Measurements from ENCODE around the gene MAGI2. TPM values are rescaled to one million over a fixed set of nuclear protein-coding genes. Genes with fewer than 3 reads are reported as not detected.

The MAGI2 gene
- total and polyA plus RNA-seq, 2 experiments from 2014 or later, result 10.4 to 26.4 TPM

DNA sequence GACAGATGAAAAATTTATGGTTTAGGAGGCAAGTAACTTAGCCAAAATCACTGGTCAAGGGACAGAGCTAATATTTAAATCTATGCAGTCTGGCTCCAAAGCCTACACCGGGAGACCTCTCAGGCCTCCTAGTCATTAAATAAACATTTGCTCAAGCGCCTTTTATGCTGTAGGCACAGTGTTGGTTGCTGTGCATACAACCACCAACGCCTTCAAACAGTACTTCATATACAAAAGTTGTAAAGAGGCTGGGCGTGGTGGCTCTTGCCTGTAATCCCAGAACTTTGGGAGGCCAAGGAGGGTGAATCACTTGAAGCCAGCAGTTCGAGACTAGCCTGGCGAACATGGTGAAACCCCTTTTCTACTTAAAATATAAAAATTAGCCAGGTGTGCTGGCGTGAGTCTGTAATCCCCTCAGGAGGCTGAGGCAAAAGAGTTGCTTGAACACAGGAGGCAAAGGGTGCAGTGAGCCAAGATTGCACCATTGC is 159.8 kb downstream of the MAGI2 start:
- no peak overlapping the region for H3K4me2 ChIP-seq
- H3K36me3 ChIP-seq (ENCODE audit: insufficient read depth), result no peaks in the 10 kb centered on the region
- no peak overlapping the region for H3K27ac ChIP-seq (ENCODE audit: low read depth)
- Mint-ChIP-seq H3K4me1 (no peaks in the 10 kb centered on the region), H3K4me3 (no peak overlapping the region), H3K36me3 (ENCODE audit: low read depth) (no peaks in the 10 kb centered on the region), H3K27me3 (ENCODE audit: insufficient read depth, low read depth, poor library complexity) (no peaks in the 10 kb centered on the region), H3K9me3 (no peaks in the 10 kb centered on the region), H3K27ac (no peak overlapping the region)
- no peaks in the 10 kb centered on the region for H3K79me2 ChIP-seq (replicated peaks; ENCODE audit: insufficient read depth)
- H3K4me3 ChIP-seq, result no peak overlapping the region
- H3K4me1 ChIP-seq (ENCODE audit: insufficient read depth), result no peaks in the 10 kb centered on the region
- ATAC-seq, result no peak
- H2AFZ ChIP-seq, result peak overlapping the region; percentile 73
- H4K20me1 ChIP-seq (replicated peaks; ENCODE audit: insufficient read depth), result no peaks in the 10 kb centered on the region
- H3K9me2 ChIP-seq (ENCODE audit: insufficient read depth), result no peaks in the 10 kb centered on the region
- no peak for DNase-seq (ENCODE audit: low spot score)
- no peaks in the 10 kb centered on the region for H3F3A ChIP-seq (replicated peaks; ENCODE audit: low read depth)
- H3K27me3 ChIP-seq (ENCODE audit: insufficient read depth), result no peaks in the 10 kb centered on the region
- TF ChIP-seq ZNF331 (CRISPR knock-in tag; IDR thresholded peaks at IDR 0.05; ENCODE audit: low read depth) (no peak), ZNF114 (CRISPR knock-in tag; IDR thresholded peaks at IDR 0.05) (no peak), ETS1 (IDR thresholded peaks at IDR 0.05) (no peak), JUNB (IDR thresholded peaks at IDR 0.05; ENCODE audit: unreplicated experiment) (no peak), EZH2 (IDR thresholded peaks at IDR 0.05; ENCODE audit: low read depth, unreplicated experiment) (no peak), CREB1 (CRISPR knock-in tag; IDR thresholded peaks at IDR 0.05; ENCODE audit: low read depth) (no peak), STAT1 (IDR thresholded peaks at IDR 0.05; ENCODE audit: unreplicated experiment) (no peak), NANOG (IDR thresholded peaks at IDR 0.05; ENCODE audit: borderline replicate concordance) (no peak), POLR2AphosphoS5 (IDR thresholded peaks at IDR 0.05; ENCODE audit: low read depth) (no peak), CTCF (conservative IDR thresholded peaks at IDR 0.05; ENCODE audit: low read depth in 2 of 2) (no peak), EZH2phosphoT487 (IDR thresholded peaks at IDR 0.05; ENCODE audit: unreplicated experiment) (no peak)
- TF ChIP-seq, protein P1, sequence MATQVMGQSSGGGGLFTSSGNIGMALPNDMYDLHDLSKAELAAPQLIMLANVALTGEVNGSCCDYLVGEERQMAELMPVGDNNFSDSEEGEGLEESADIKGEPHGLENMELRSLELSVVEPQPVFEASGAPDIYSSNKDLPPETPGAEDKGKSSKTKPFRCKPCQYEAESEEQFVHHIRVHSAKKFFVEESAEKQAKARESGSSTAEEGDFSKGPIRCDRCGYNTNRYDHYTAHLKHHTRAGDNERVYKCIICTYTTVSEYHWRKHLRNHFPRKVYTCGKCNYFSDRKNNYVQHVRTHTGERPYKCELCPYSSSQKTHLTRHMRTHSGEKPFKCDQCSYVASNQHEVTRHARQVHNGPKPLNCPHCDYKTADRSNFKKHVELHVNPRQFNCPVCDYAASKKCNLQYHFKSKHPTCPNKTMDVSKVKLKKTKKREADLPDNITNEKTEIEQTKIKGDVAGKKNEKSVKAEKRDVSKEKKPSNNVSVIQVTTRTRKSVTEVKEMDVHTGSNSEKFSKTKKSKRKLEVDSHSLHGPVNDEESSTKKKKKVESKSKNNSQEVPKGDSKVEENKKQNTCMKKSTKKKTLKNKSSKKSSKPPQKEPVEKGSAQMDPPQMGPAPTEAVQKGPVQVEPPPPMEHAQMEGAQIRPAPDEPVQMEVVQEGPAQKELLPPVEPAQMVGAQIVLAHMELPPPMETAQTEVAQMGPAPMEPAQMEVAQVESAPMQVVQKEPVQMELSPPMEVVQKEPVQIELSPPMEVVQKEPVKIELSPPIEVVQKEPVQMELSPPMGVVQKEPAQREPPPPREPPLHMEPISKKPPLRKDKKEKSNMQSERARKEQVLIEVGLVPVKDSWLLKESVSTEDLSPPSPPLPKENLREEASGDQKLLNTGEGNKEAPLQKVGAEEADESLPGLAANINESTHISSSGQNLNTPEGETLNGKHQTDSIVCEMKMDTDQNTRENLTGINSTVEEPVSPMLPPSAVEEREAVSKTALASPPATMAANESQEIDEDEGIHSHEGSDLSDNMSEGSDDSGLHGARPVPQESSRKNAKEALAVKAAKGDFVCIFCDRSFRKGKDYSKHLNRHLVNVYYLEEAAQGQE (IDR thresholded peaks at IDR 0.05; ENCODE audit: unreplicated experiment), result no peak
- TF ChIP-seq, protein P2, sequence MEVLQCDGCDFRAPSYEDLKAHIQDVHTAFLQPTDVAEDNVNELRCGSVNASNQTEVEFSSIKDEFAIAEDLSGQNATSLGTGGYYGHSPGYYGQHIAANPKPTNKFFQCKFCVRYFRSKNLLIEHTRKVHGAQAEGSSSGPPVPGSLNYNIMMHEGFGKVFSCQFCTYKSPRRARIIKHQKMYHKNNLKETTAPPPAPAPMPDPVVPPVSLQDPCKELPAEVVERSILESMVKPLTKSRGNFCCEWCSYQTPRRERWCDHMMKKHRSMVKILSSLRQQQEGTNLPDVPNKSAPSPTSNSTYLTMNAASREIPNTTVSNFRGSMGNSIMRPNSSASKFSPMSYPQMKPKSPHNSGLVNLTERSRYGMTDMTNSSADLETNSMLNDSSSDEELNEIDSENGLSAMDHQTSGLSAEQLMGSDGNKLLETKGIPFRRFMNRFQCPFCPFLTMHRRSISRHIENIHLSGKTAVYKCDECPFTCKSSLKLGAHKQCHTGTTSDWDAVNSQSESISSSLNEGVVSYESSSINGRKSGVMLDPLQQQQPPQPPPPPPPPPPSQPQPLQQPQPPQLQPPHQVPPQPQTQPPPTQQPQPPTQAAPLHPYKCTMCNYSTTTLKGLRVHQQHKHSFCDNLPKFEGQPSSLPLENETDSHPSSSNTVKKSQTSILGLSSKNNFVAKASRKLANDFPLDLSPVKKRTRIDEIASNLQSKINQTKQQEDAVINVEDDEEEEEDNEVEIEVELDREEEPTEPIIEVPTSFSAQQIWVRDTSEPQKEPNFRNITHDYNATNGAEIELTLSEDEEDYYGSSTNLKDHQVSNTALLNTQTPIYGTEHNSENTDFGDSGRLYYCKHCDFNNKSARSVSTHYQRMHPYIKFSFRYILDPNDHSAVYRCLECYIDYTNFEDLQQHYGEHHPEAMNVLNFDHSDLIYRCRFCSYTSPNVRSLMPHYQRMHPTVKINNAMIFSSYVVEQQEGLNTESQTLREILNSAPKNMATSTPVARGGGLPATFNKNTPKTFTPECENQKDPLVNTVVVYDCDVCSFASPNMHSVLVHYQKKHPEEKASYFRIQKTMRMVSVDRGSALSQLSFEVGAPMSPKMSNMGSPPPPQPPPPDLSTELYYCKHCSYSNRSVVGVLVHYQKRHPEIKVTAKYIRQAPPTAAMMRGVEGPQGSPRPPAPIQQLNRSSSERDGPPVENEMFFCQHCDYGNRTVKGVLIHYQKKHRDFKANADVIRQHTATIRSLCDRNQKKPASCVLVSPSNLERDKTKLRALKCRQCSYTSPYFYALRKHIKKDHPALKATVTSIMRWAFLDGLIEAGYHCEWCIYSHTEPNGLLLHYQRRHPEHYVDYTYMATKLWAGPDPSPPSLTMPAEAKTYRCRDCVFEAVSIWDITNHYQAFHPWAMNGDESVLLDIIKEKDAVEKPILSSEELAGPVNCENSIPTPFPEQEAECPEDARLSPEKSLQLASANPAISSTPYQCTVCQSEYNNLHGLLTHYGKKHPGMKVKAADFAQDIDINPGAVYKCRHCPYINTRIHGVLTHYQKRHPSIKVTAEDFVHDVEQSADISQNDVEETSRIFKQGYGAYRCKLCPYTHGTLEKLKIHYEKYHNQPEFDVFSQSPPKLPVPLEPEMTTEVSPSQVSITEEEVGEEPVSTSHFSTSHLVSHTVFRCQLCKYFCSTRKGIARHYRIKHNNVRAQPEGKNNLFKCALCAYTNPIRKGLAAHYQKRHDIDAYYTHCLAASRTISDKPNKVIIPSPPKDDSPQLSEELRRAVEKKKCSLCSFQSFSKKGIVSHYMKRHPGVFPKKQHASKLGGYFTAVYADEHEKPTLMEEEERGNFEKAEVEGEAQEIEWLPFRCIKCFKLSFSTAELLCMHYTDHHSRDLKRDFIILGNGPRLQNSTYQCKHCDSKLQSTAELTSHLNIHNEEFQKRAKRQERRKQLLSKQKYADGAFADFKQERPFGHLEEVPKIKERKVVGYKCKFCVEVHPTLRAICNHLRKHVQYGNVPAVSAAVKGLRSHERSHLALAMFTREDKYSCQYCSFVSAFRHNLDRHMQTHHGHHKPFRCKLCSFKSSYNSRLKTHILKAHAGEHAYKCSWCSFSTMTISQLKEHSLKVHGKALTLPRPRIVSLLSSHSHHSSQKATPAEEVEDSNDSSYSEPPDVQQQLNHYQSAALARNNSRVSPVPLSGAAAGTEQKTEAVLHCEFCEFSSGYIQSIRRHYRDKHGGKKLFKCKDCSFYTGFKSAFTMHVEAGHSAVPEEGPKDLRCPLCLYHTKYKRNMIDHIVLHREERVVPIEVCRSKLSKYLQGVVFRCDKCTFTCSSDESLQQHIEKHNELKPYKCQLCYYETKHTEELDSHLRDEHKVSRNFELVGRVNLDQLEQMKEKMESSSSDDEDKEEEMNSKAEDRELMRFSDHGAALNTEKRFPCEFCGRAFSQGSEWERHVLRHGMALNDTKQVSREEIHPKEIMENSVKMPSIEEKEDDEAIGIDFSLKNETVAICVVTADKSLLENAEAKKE (CRISPR knock-in tag; IDR thresholded peaks at IDR 0.05), result no peak
